Mononuclear cell (primary cell): ENCODE results near the gene CDH4. TPM values are rescaled to one million over a fixed set of nuclear protein-coding genes. Genes with fewer than 3 reads are reported as not detected.

Source experiments
- H3K27me3 ChIP-seq: 2 replicates; pipeline ENCODE4 v1.6.0; 2011; ENCODE audit warnings: low read length, control low read depth; ENCODE audit not compliant: insufficient read depth
- H3K4me1 ChIP-seq: 2 replicates; pipeline ENCODE4 v1.5.1; 2011; ENCODE audit warnings: mild to moderate bottlenecking, low read length, control low read depth; ENCODE audit not compliant: insufficient read depth
- H3K4me3 ChIP-seq: 2 replicates; pipeline ENCODE4 v1.5.1; 2011; ENCODE audit warnings: mild to moderate bottlenecking, low read length, moderate library complexity
- H3K9me3 ChIP-seq: 2 replicates; pipeline ENCODE4 v1.5.1; 2011; ENCODE audit warnings: low read depth, mild to moderate bottlenecking, control low read depth, low read length
- total RNA-seq: library from RNA; depleted of rRNA; stranded (reverse); fragments of >200 nt; gene quantifications from one replicate; pipeline ENCODE4 v1.2.3, GENCODE V29; 2012

Gene CDH4
- total RNA-seq, 1 donor, result under 0.01 TPM

DNA sequence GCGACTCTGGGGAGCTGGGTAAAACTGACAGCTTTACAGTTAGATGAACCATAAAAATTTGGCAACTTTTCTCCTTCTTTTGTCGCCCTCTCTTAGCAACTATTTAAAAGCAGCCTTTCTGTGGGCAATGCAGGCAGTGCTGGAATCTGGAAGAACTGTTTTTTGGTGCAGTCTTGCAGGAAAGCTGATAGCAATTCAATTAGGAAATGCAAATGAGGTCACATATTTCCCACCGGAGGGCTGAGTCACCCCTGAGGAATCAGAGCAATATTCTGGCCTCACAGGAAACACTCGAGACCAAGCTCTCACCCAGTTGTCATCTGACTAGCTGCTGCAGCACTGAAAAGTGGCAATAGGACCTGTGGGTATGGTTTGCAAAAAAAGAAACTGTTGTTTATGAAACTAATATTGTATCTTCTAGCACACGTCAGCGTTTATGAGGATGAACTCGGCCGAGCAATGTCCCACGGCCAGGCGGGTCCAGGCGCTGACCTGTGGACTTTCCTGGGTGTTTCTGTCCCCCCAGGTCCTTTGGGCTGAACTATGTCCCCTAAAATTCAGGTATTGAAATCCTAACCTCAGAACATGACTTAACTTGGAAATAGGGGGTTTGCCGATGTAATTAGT is 501.4 kb downstream of the CDH4 start:
- no peak overlapping the region for H3K4me3 ChIP-seq
- peaks cover 7% of the 10 kb centered on the region for H3K9me3 ChIP-seq
- H3K4me1 ChIP-seq, result no peaks in the 10 kb centered on the region
- no peaks in the 10 kb centered on the region for H3K27me3 ChIP-seq

- Histone ChIP-seq H3K27me3 (no peaks in the 10 kb centered on the region), H3K4me1 (no peaks in the 10 kb centered on the region), H3K9me3 (peaks cover 7% of the 10 kb centered on the region), H3K4me3 (no peak overlapping the region)
Measured at GRCh38 chr20:61753987-61754956, 502.2 kb downstream of the CDH4 start.

GRCh38 chr20:61754976-61755778 is 503.1 kb downstream of the CDH4 start:
- Histone ChIP-seq H3K9me3 (peaks cover 6% of the 10 kb centered on the region), H3K4me1 (no peaks in the 10 kb centered on the region), H3K27me3 (no peaks in the 10 kb centered on the region), H3K4me3 (no peak overlapping the region)

DNA sequence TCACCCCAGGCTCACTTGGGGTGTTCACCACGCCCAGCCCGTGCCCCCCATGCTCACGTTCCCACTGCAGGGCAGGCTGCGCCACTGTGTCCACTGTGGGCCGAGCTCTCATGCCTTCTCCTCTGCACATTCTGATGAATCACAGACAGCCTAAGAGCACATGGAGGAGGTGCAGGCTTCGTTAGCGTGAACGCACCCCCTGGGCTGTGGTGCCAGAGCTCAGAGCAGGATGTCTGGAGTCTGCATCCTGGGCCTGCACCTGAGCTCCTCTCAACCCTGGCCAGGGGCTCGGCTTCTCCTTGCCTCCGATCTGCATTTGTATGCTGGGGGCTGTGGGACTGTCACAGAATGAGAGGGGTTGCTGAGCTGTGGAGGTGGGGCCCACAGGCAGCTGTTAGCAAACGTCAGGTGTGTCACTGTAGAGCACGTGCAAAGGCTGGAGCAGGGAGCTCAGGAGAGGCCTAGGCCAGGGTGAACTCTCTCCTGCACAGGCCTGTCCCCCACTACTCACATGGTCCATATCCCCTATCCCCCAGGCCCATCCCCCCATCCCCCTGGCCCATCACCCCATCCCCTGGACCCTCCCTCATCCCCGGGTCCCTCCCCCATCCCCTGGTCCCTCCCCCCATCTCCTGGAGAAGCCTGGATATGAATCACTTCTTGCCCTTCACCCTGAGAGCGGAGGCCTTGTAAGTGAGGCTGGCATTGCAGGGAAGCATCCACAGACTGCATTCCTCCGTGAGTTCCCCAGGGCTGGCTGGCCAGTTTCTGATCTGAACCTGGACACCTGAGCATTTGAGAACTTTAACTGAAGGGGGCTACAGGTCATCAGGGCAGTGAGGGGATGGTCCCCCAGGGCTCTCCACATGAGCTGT is 504.1 kb downstream of the CDH4 start:
- H3K4me3 ChIP-seq, result no peak overlapping the region
- no peaks in the 10 kb centered on the region for H3K9me3 ChIP-seq
- H3K4me1 ChIP-seq, result no peaks in the 10 kb centered on the region
- H3K27me3 ChIP-seq, result no peaks in the 10 kb centered on the region

DNA sequence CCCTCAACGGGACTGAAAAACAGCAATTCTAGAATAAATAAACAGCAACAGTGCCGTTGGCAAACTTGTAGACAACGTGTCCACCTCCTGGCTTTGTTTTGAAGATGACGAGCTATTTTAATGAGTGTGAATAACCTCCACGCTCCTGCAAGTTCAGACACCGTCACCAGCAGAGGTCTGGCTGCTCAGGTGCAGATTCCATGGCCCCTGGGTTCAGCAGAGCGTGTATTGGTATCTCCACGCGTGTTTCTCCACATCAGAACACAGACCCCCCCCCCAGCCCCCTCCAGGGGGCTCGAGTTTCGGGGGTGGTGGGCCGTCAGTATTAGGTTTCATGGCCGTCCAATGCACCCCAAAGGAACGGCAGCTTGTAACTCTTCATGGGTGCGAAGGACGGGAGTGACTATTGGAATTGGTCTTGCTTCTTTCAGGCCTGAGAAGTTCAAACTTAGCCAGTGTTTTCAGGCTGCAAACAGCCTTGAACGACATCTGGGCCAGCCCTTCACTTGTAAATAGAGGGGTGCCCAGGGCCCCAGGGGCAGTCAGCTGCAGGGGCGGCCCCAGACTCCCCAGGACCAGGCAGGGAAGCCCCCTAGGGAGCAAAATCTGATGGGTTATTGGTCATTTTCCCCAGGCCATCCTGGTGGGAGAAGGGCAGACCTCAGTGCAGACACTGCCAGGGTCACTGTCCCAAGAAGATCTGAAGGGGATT is 505.1 kb downstream of the CDH4 start:
- no peak overlapping the region for H3K4me3 ChIP-seq
- no peaks in the 10 kb centered on the region for H3K4me1 ChIP-seq
- no peaks in the 10 kb centered on the region for H3K9me3 ChIP-seq
- no peaks in the 10 kb centered on the region for H3K27me3 ChIP-seq

GRCh38 chr20:61757678-61758563 is 505.9 kb downstream of the CDH4 start:
- Histone ChIP-seq H3K4me1 (no peaks in the 10 kb centered on the region), H3K9me3 (no peaks in the 10 kb centered on the region), H3K27me3 (no peaks in the 10 kb centered on the region), H3K4me3 (no peak overlapping the region)

DNA sequence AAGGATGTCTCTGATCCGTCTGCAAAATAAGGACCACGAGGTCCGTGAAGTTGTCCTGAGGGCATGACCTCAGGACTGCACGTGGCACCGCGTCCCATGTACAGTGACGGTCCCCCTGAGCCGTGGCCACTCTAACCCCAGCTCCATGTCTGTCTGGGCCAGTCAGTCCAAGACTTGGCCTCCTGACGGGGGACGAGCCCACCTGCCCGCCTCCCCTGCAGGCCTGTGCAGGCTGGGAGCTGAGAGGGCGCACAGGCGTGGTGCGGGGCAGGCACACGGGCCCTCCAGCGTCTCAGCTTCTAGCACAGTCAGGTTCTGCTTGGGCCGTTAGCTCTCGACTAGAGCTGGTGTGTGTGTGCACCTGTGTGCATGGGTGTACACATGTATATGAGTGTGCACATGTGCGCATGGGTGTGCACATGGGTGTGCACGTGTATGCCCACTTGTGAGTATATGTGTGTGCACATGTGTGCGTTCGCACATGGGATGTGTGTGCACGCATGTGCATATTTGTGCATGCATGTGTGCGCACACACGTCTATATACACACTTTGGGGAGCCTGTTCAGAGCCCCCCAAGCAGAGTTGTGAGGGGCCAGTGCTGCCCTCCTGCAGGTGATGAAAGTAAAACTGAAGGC is 506.6 kb downstream of the CDH4 start:
- Histone ChIP-seq H3K27me3 (no peaks in the 10 kb centered on the region), H3K4me3 (no peak overlapping the region), H3K4me1 (no peaks in the 10 kb centered on the region), H3K9me3 (no peaks in the 10 kb centered on the region)

GRCh38 chr20:61759286-61760065 is 507.4 kb downstream of the CDH4 start:
- Histone ChIP-seq H3K4me1 (no peaks in the 10 kb centered on the region), H3K9me3 (no peaks in the 10 kb centered on the region), H3K4me3 (no peak overlapping the region), H3K27me3 (no peaks in the 10 kb centered on the region)

DNA sequence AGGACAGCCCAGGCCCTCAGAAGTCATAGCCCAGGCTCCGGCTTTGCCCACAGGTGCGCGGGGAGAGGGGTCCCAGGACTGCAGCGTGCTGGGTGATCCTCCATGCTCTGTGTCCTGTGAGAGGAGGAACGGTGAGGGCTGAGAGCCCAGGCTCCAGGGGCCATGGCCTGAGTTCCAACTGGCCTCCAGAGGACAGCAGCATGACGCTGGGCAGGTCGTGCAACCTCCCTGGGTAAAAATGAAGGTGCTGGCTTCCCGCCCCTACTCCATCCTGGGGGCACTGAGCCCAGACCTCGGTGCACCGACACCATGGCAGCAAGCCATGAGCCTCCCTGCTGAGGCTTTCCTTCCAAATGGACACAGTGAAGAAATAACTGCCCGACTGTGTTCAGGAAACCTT is 508.3 kb downstream of the CDH4 start:
- Histone ChIP-seq H3K4me1 (no peaks in the 10 kb centered on the region), H3K27me3 (no peaks in the 10 kb centered on the region), H3K4me3 (no peak overlapping the region), H3K9me3 (no peaks in the 10 kb centered on the region)

- no peak overlapping the region for H3K4me3 ChIP-seq
- H3K9me3 ChIP-seq, result no peaks in the 10 kb centered on the region
- H3K4me1 ChIP-seq, result no peaks in the 10 kb centered on the region
- H3K27me3 ChIP-seq, result no peaks in the 10 kb centered on the region
Measured at GRCh38 chr20:61760731-61761130, 508.7 kb downstream of the CDH4 start.

DNA sequence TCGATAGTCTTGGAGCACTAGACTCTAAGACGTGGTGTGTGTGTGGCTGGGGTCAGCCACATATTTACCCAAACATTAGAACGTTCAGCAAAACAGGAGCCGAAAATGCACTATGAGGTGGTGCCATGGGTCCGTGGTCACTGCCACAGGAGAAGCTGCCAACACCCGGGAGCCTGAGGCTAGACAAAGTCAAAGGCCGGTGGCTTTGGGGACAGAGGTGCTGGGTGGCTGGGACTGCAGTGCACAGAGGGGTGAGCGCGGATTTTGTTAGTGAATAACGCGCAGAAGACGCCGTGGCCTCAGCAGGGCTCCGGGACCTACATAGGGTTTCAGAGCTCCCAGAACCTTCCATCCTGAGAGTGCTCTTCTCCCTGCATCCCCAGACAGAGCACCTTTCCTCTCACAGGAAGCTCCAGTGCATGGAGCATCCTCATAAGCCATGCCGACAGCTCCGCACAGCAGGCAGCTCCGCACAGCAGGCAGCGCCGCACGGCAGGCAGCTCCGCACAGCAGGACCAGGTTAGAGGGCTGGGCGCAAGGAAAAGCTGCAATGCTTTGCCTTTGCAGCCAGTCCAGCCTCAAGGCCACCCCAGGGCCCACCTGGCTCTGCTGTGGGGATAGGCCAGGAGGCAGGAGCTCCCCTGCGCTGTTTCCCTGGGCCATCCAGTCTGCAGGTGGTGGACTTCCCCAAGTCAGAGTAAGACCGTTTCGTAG is 509.5 kb downstream of the CDH4 start:
- Histone ChIP-seq H3K27me3 (no peaks in the 10 kb centered on the region), H3K4me1 (no peaks in the 10 kb centered on the region), H3K9me3 (no peaks in the 10 kb centered on the region), H3K4me3 (no peak overlapping the region)
